H9 (cell line): ENCODE data around the gene ZNF445. TPM values are rescaled to one million over a fixed set of nuclear protein-coding genes. Genes with fewer than 3 reads are reported as not detected.
"Not testable (repeated sequence)": the region's sequence is repeated elsewhere in the genome, so short reads cannot be mapped to it uniquely, and the experiment has no call there.

Experiments
- DNase-seq: peaks from one replicate; pipeline ENCODE4 v3.0.0-alpha.2; 2017
- H2AFZ ChIP-seq: one replicate; pipeline ENCODE4 v1.6.1; 2013; ENCODE audit warnings: mild to moderate bottlenecking, low read length, control low read depth, moderate library complexity
- H2AK5ac ChIP-seq: 2 replicates; pipeline ENCODE4 v1.6.1; 2013; ENCODE audit warnings: low read length, control low read depth, mixed read lengths; ENCODE audit not compliant: insufficient read length
- H2BK120ac ChIP-seq: one replicate; pipeline ENCODE4 v1.6.1; 2013; ENCODE audit warnings: low read depth, mild to moderate bottlenecking, low read length, control low read depth, inconsistent platforms; ENCODE audit not compliant: poor library complexity, severe bottlenecking
- H2BK12ac ChIP-seq: 2 replicates; pipeline ENCODE4 v1.6.1; 2013; ENCODE audit warnings: low read length, control low read depth, mixed read lengths, low read depth; ENCODE audit not compliant: insufficient read length
- H2BK15ac ChIP-seq: 2 replicates; pipeline ENCODE4 v1.6.1; 2013; ENCODE audit warnings: low read depth, low read length, control low read depth
- H2BK20ac ChIP-seq: one replicate; pipeline ENCODE4 v1.6.1; 2013; ENCODE audit warnings: low read depth, mild to moderate bottlenecking, low read length, control low read depth, inconsistent platforms; ENCODE audit not compliant: poor library complexity, severe bottlenecking
- H2BK5ac ChIP-seq: 2 replicates; pipeline ENCODE4 v1.6.1; 2013; ENCODE audit warnings: low read length, control low read depth, mixed read lengths; ENCODE audit not compliant: insufficient read length
- H3K14ac ChIP-seq: 2 replicates; pipeline ENCODE4 v1.6.1; 2013; ENCODE audit warnings: low read length, control low read depth; ENCODE audit not compliant: insufficient read depth
- H3K18ac ChIP-seq: 2 replicates; pipeline ENCODE4 v1.6.1; 2013; ENCODE audit warnings: low read depth, mild to moderate bottlenecking, mixed read lengths, low read length, control low read depth; ENCODE audit not compliant: insufficient read length
- H3K23ac ChIP-seq: 2 replicates; pipeline ENCODE4 v1.6.1; 2013; ENCODE audit warnings: low read length, control low read depth, mixed read lengths, low read depth; ENCODE audit not compliant: insufficient read length
- H3K23me2 ChIP-seq: 2 replicates; pipeline ENCODE4 v1.6.1; 2013; ENCODE audit warnings: low read depth, mild to moderate bottlenecking, mixed read lengths, low read length, control low read depth; ENCODE audit not compliant: insufficient read length, poor library complexity, severe bottlenecking
- H3K27ac ChIP-seq: 2 replicates; pipeline ENCODE4 v1.5.1; 2013; ENCODE audit warnings: low read length, control low read depth, mixed read lengths, low read depth; ENCODE audit not compliant: insufficient read length
- H3K27me3 ChIP-seq: 2 replicates; pipeline ENCODE4 v1.6.1; 2013; ENCODE audit warnings: low read length, control low read depth, inconsistent platforms; ENCODE audit not compliant: insufficient read depth
- H3K4ac ChIP-seq: 2 replicates; pipeline ENCODE4 v1.6.1; 2013; ENCODE audit warnings: low read depth, mild to moderate bottlenecking, control low read depth, inconsistent platforms, low read length, moderate library complexity
- H3K4me1 ChIP-seq: 2 replicates; pipeline ENCODE4 v1.6.1; 2013; ENCODE audit warnings: low read length, control low read depth, inconsistent platforms; ENCODE audit not compliant: insufficient read depth
- H3K4me2 ChIP-seq: 2 replicates; pipeline ENCODE4 v1.6.1; 2013; ENCODE audit warnings: low read length, control low read depth, mixed read lengths; ENCODE audit not compliant: insufficient read length, insufficient read depth
- H3K56ac ChIP-seq: 2 replicates; pipeline ENCODE4 v1.6.1; 2013; ENCODE audit warnings: low read depth, mild to moderate bottlenecking, mixed read lengths, low read length, control low read depth; ENCODE audit not compliant: insufficient read length
- H3K79me1 ChIP-seq: 2 replicates; pipeline ENCODE4 v1.6.1; 2013; ENCODE audit warnings: low read depth, mild to moderate bottlenecking, moderate library complexity, low read length, control low read depth, inconsistent platforms; ENCODE audit not compliant: insufficient read depth, poor library complexity, severe bottlenecking
- H3K79me2 ChIP-seq: 2 replicates; pipeline ENCODE4 v1.6.1; 2013; ENCODE audit warnings: low read length, control low read depth, inconsistent platforms; ENCODE audit not compliant: insufficient read depth
- H3K9ac ChIP-seq: 2 replicates; pipeline ENCODE4 v1.6.1; 2013; ENCODE audit warnings: low read length, control low read depth, mixed read lengths; ENCODE audit not compliant: insufficient read length; ENCODE audit errors: extremely low read depth
- H3K9me3 ChIP-seq: one replicate; pipeline ENCODE4 v1.6.1; 2013; ENCODE audit warnings: low read depth, low read length, inconsistent platforms; ENCODE audit not compliant: control insufficient read depth
- H3T11ph ChIP-seq: one replicate; pipeline ENCODE4 v1.6.1; 2013; ENCODE audit warnings: mild to moderate bottlenecking, low read length, control low read depth, inconsistent platforms
- H4K20me1 ChIP-seq: one replicate; pipeline ENCODE4 v1.6.1; 2013; ENCODE audit not compliant: control insufficient read depth, insufficient read length, insufficient read depth
- H4K5ac ChIP-seq: 2 replicates; pipeline ENCODE4 v1.6.1; 2013; ENCODE audit warnings: low read depth, mild to moderate bottlenecking, mixed read lengths, low read length, control low read depth; ENCODE audit not compliant: insufficient read length
- H4K8ac ChIP-seq: replicated peaks from 2 replicates; pipeline ENCODE4 v1.6.1; 2013; ENCODE audit warnings: low read length, control low read depth, mixed read lengths, low read depth; ENCODE audit not compliant: insufficient read length
- H4K91ac ChIP-seq: 2 replicates; pipeline ENCODE4 v1.6.1; 2013; ENCODE audit warnings: low read depth, mild to moderate bottlenecking, moderate library complexity, mixed read lengths, low read length, control low read depth; ENCODE audit not compliant: insufficient read length
- H3K27ac Mint-ChIP-seq, 3 experiments: 2 replicates in 2 of 3; 3 replicates in 1 of 3; pipeline ENCODE4 v1.8.0; 2020 to 2021; ENCODE audit warnings: mixed read lengths in 3 of 3, mild to moderate bottlenecking in 1 of 3, moderate library complexity in 1 of 3
- H3K27me3 Mint-ChIP-seq: 2 replicates; pipeline ENCODE4 v1.8.0; 2021; ENCODE audit warnings: low read depth, mild to moderate bottlenecking, moderate library complexity, mixed read lengths
- H3K36me3 Mint-ChIP-seq, 3 experiments: 2 replicates in 2 of 3; 3 replicates in 1 of 3; pipeline ENCODE4 v1.8.0; 2020 to 2021; ENCODE audit warnings: low read depth in 3 of 3, mixed read lengths in 3 of 3; ENCODE audit not compliant: insufficient read depth in 1 of 3
- H3K4me1 Mint-ChIP-seq, 2 experiments: 2 replicates each; pipeline ENCODE4 v1.8.0; 2020; ENCODE audit warnings: mixed read lengths in 2 of 2
- H3K4me3 Mint-ChIP-seq, 2 experiments: 2 replicates in 1 of 2; 3 replicates in 1 of 2; pipeline ENCODE4 v1.8.0; 2020 to 2021; ENCODE audit warnings: mild to moderate bottlenecking in 2 of 2, mixed read lengths in 2 of 2, moderate library complexity in 1 of 2
- H3K9me3 Mint-ChIP-seq, 2 experiments: 2 replicates in 1 of 2; 3 replicates in 1 of 2; pipeline ENCODE4 v1.8.0; 2020; ENCODE audit warnings: mild to moderate bottlenecking in 2 of 2, mixed read lengths in 2 of 2, moderate library complexity in 1 of 2
- CTCF ChIP-seq: fragments of 200-600 bp; sonication (generic); conservative IDR thresholded peaks from 3 replicates; pipeline ENCODE4 v1.8.0; 2021; ENCODE audit warnings: antibody characterized with exemption, mild to moderate bottlenecking
- WGBS: extraction: QIAGEN DNeasy Blood & Tissue Kit; methylation state at CpG from one replicate; pipeline ENCODE4 v1.1.7; 2013; ENCODE audit warnings: missing lambda C conversion rate, low lambda C conversion rate, mixed read lengths; ENCODE audit not compliant: insufficient read length; ENCODE audit errors: extremely low coverage; 5-methylcytosine and 5-hydroxymethylcytosine counted together
- total RNA-seq: library from RNA; stranded (reverse); gene quantifications from 2 replicates; pipeline ENCODE4 v1.2.1, GENCODE V29; 2021

Gene ZNF445
- total RNA-seq, 1 experiment from 2014 or later, result 26.0 TPM

GRCh38 chr3:44398853-44399252 is 78.6 kb downstream of the ZNF445 start:
- H3K23ac ChIP-seq, result no peak overlapping the region
- no peak overlapping the region for H3K9ac ChIP-seq
- WGBS, result no CpG with 5 or more reads among the region's 4 CpGs
- no peak overlapping the region for H2AFZ ChIP-seq
- no peak overlapping the region for H4K8ac ChIP-seq
- no peak overlapping the region for H2BK12ac ChIP-seq
- Mint-ChIP-seq H3K4me3 (no peak overlapping the region), H3K27me3 (no peaks in the 10 kb centered on the region), H3K36me3 (peaks cover 0 to 4% (median 3%) of the 10 kb centered on the region in 3 experiments; a peak in 2 of 7 replicates), H3K9me3 (no peaks in the 10 kb centered on the region), H3K4me1 (no peaks in the 10 kb centered on the region), H3K27ac (no peak overlapping the region)
- H3K18ac ChIP-seq, result no peak overlapping the region
- H3K56ac ChIP-seq, result no peak overlapping the region
- H3T11ph ChIP-seq, result no peak overlapping the region
- no peaks in the 10 kb centered on the region for H3K79me1 ChIP-seq
- no peak overlapping the region for H2BK120ac ChIP-seq
- H3K14ac ChIP-seq, result no peak overlapping the region
- no peak overlapping the region for H3K4ac ChIP-seq
- H4K5ac ChIP-seq, result no peak overlapping the region
- H2BK15ac ChIP-seq, result no peak overlapping the region
- H4K20me1 ChIP-seq, result no peaks in the 10 kb centered on the region
- no peak overlapping the region for H4K91ac ChIP-seq
- H3K27ac ChIP-seq, result no peak overlapping the region
- H2BK20ac ChIP-seq, result no peak overlapping the region
- no peak overlapping the region for H2BK5ac ChIP-seq
- no peaks in the 10 kb centered on the region for H3K27me3 ChIP-seq
- no peak overlapping the region for H2AK5ac ChIP-seq
- no peaks in the 10 kb centered on the region for H3K79me2 ChIP-seq
- TF ChIP-seq CTCF, result no peak
- no peak for DNase-seq
- H3K9me3 ChIP-seq, result no peaks in the 10 kb centered on the region
- H3K4me1 ChIP-seq, result no peaks in the 10 kb centered on the region
- H3K4me2 ChIP-seq, result no peak overlapping the region
- H3K23me2 ChIP-seq, result no peaks in the 10 kb centered on the region

- not testable (repeated sequence) for H2BK120ac ChIP-seq, H3K4me2 ChIP-seq, H3K4me3 Mint-ChIP-seq, H3K23ac ChIP-seq, H3K9me3 Mint-ChIP-seq, H3K79me1 ChIP-seq, H2AK5ac ChIP-seq, H2BK5ac ChIP-seq, H3K27ac Mint-ChIP-seq, H3T11ph ChIP-seq, H2BK20ac ChIP-seq, H4K20me1 ChIP-seq, H3K27me3 ChIP-seq, H3K27ac ChIP-seq, DNase-seq, H3K79me2 ChIP-seq, H3K14ac ChIP-seq, H3K36me3 Mint-ChIP-seq, H3K9ac ChIP-seq, H2AFZ ChIP-seq, H4K91ac ChIP-seq, H3K23me2 ChIP-seq, H2BK15ac ChIP-seq, H3K18ac ChIP-seq, H3K4me1 ChIP-seq, H4K8ac ChIP-seq, H4K5ac ChIP-seq, H3K4me1 Mint-ChIP-seq, H3K4ac ChIP-seq, H3K56ac ChIP-seq, H3K9me3 ChIP-seq, H2BK12ac ChIP-seq, H3K27me3 Mint-ChIP-seq
- no CpG with 5 or more reads among the region's 8 CpGs for WGBS
Observed at GRCh38 chr3:44398271-44398670, 79.2 kb downstream of the ZNF445 start.
